Upper lobe of left lung (tissue), 6 donors: Measurements from ENCODE around the gene AKNA. TPM values are rescaled to one million over a fixed set of nuclear protein-coding genes. Genes with fewer than 3 reads are reported as not detected.
A peak's percentile ranks its signal among the peaks of the same experiment; 100 is the strongest.

ENCODE experiments used
- ATAC-seq, 2 donors: fragments of 200-7000 bp; cut with Tn5 transposase; one replicate each; pipeline ENCODE4 v1.9.1; 2022; ENCODE audit warnings: mild to moderate bottlenecking in 2 of 2, moderate library complexity in 2 of 2; ENCODE audit not compliant: low FRiP score in 2 of 2
- DNase-seq, 2 donors: peaks; one replicate each; pipeline ENCODE4 v3.0.0-alpha.2; 2019 to 2020
- H3K27ac ChIP-seq, 4 donors: fragments of 200-600 bp; sonication (generic); one replicate each; pipeline ENCODE4 v1.5.1; 2016 to 2019
- H3K27me3 ChIP-seq, 4 donors: fragments of 200-600 bp; sonication (generic); one replicate each; pipeline ENCODE4 v1.5.1; 2017 to 2019
- H3K36me3 ChIP-seq, 4 donors: fragments of 200-600 bp; sonication (generic); one replicate each; pipeline ENCODE4 v1.5.1; 2016 to 2019
- H3K4me1 ChIP-seq, 4 donors: fragments of 200-600 bp; sonication (generic); one replicate each; pipeline ENCODE4 v1.5.1; 2018 to 2019
- H3K4me3 ChIP-seq, 4 donors: fragments of 200-600 bp; sonication (generic); one replicate each; pipeline ENCODE4 v1.5.1; 2017 to 2019; ENCODE audit warnings: mild to moderate bottlenecking in 2 of 4, moderate library complexity in 1 of 4
- H3K9me3 ChIP-seq, 4 donors: fragments of 200-600 bp; sonication (generic); one replicate each; pipeline ENCODE4 v1.5.1; 2018 to 2019
- CTCF ChIP-seq, 6 experiments: fragments of 450-650 bp in 4 of 6; fragments of 200-600 bp in 2 of 6; sonication (generic) in 2 of 6; IDR thresholded peaks; one replicate each; pipeline ENCODE4 v1.5.1; 2016 to 2019; ENCODE audit warnings: antibody characterized with exemption in 6 of 6
- EP300 ChIP-seq, 4 donors: sonication (generic); formaldehyde crosslinking; IDR thresholded peaks; one replicate each; pipeline ENCODE4 v1.5.1; 2017; ENCODE audit warnings: antibody characterized with exemption in 4 of 4, control low read depth in 2 of 4
- POLR2A ChIP-seq, 4 donors: fragments of 450-650 bp; IDR thresholded peaks; one replicate each; pipeline ENCODE4 v1.5.1; 2016 to 2017; ENCODE audit warnings: antibody characterized with exemption in 4 of 4, mild to moderate bottlenecking in 2 of 4
- POLR2AphosphoS5 ChIP-seq, 2 donors: sonication (generic); formaldehyde crosslinking; IDR thresholded peaks; one replicate each; pipeline ENCODE4 v1.5.1; 2017; ENCODE audit warnings: antibody characterized with exemption in 2 of 2
- WGBS, 2 donors: methylation state at CpG; one replicate each; pipeline ENCODE4 v1.1.5; 2017 to 2018; 5-methylcytosine and 5-hydroxymethylcytosine counted together
- total RNA-seq, 6 donors: library from RNA; depleted of rRNA in 4 of 6; stranded (reverse); fragments of >200 nt in 4 of 6; gene quantifications; one replicate each; pipeline versions ENCODE4 v1.1.0 to v1.2.1, GENCODE V29; 2016 to 2021
- donor health status: DM: no; HTN: no; CAD: no; lungs with moderate emphysema.
- donor health status: DM: no; HTN: yes; CAD: no; lungs with severe emphysema.

AKNA gene
- total RNA-seq, 6 donors from 2014 or later: 38.3 to 152 (median 61.5) TPM

- WGBS, 2 donors: 82 to 93% methylated on average over 5 of the region's 7 CpGs
- DNase-seq (no peak), ATAC-seq (no peak)
- TF ChIP-seq CTCF (IDR thresholded peaks at IDR 0.05) (no peak), EP300 (IDR thresholded peaks at IDR 0.05) (no peak), POLR2A (IDR thresholded peaks at IDR 0.05) (no peak), POLR2AphosphoS5 (IDR thresholded peaks at IDR 0.05) (no peak)
- Histone ChIP-seq H3K4me1 (peaks cover 20 to 29% (median 28%) of the 10 kb centered on the region in 4 donors), H3K36me3 (peaks cover 47 to 91% (median 67%) of the 10 kb centered on the region in 4 donors), H3K27me3 (no peaks in the 10 kb centered on the region), H3K4me3 (no peak overlapping the region), H3K9me3 (no peaks in the 10 kb centered on the region), H3K27ac (peak overlapping the region in 1 of 4 donors; percentile 24)
Observed at GRCh38 chr9:114361542-114361941, 26.2 kb downstream of the AKNA start.

GRCh38 chr9:114359801-114360200, 28.0 kb downstream of the AKNA start:
- 95 to 98% methylated on average over 7 of the region's 7 CpGs for WGBS, 2 donors
- Histone ChIP-seq H3K27ac (peak overlapping the region in 1 of 4 donors; percentile 13), H3K27me3 (no peaks in the 10 kb centered on the region), H3K9me3 (no peaks in the 10 kb centered on the region), H3K36me3 (peaks cover 55 to 100% (median 84%) of the 10 kb centered on the region in 4 donors), H3K4me1 (peaks cover 9 to 14% (median 12%) of the 10 kb centered on the region in 4 donors), H3K4me3 (no peak overlapping the region)
- DNase-seq: no peak
- no peak for ATAC-seq
- TF ChIP-seq POLR2AphosphoS5 (IDR thresholded peaks at IDR 0.05) (no peak), CTCF (IDR thresholded peaks at IDR 0.05) (no peak), POLR2A (IDR thresholded peaks at IDR 0.05) (no peak), EP300 (IDR thresholded peaks at IDR 0.05) (no peak)

GRCh38 chr9:114357911-114358328, 29.9 kb downstream of the AKNA start:
- TF ChIP-seq POLR2AphosphoS5 (IDR thresholded peaks at IDR 0.05): no peak
- TF ChIP-seq CTCF (IDR thresholded peaks at IDR 0.05): no peak
- TF ChIP-seq EP300 (IDR thresholded peaks at IDR 0.05): no peak
- TF ChIP-seq POLR2A (IDR thresholded peaks at IDR 0.05): no peak
- no peak overlapping the region for H3K27ac ChIP-seq
- no peak overlapping the region for H3K4me3 ChIP-seq
- no peaks in the 10 kb centered on the region for H3K4me1 ChIP-seq
- H3K36me3 ChIP-seq: peaks cover 55 to 100% (median 91%) of the 10 kb centered on the region in 4 donors
- 97 to 98% methylated on average over 5 to 7 of the region's 9 CpGs for WGBS, 2 donors
- DNase-seq (no peak), ATAC-seq (no peak)
- no peaks in the 10 kb centered on the region for H3K9me3 ChIP-seq
- no peaks in the 10 kb centered on the region for H3K27me3 ChIP-seq

GRCh38 chr9:114357360-114357759, 30.4 kb downstream of the AKNA start:
- Histone ChIP-seq H3K4me3 (no peak overlapping the region), H3K27ac (no peak overlapping the region), H3K36me3 (peaks cover 57 to 100% (median 89%) of the 10 kb centered on the region in 4 donors), H3K4me1 (peaks cover 0 to under 1% (median 0%) of the 10 kb centered on the region in 4 donors), H3K27me3 (no peaks in the 10 kb centered on the region), H3K9me3 (no peaks in the 10 kb centered on the region)
- DNase-seq: no peak
- WGBS, 2 donors: 90 to 92% methylated on average over 6 of the region's 6 CpGs
- TF ChIP-seq POLR2A (IDR thresholded peaks at IDR 0.05): no peak
- TF ChIP-seq CTCF (IDR thresholded peaks at IDR 0.05): no peak
- no peak for TF ChIP-seq EP300 (IDR thresholded peaks at IDR 0.05)
- TF ChIP-seq POLR2AphosphoS5 (IDR thresholded peaks at IDR 0.05): no peak
- ATAC-seq: no peak

GRCh38 chr9:114356792-114357191, 31.0 kb downstream of the AKNA start:
- Histone ChIP-seq H3K9me3 (no peaks in the 10 kb centered on the region), H3K36me3 (peaks cover 56 to 100% (median 84%) of the 10 kb centered on the region in 4 donors), H3K4me1 (peaks cover 0 to 3% (median 0%) of the 10 kb centered on the region in 4 donors), H3K4me3 (no peak overlapping the region), H3K27ac (no peak overlapping the region), H3K27me3 (no peaks in the 10 kb centered on the region)
- DNase-seq (no peak), ATAC-seq (no peak)
- 83 to 89% methylated on average over 1 to 6 of the region's 6 CpGs for WGBS, 2 donors
- TF ChIP-seq CTCF (IDR thresholded peaks at IDR 0.05): no peak
- no peak for TF ChIP-seq POLR2A (IDR thresholded peaks at IDR 0.05)
- TF ChIP-seq EP300 (IDR thresholded peaks at IDR 0.05): no peak
- TF ChIP-seq POLR2AphosphoS5 (IDR thresholded peaks at IDR 0.05): no peak
